ENCODE results near the gene FAM13B.

The FAM13B gene

GRCh38 chr5:137995077-137995748 is 37.7 kb downstream of the FAM13B start:
- H4K20me1 ChIP-seq (ENCODE audit: low read depth, low read length): peaks cover 10% of the 10 kb centered on the region
- no peak overlapping the region for H3K4me2 ChIP-seq (ENCODE audit: low read depth, low read length, poor library complexity, severe bottlenecking)
- H3K9me2 ChIP-seq (replicated peaks; ENCODE audit: insufficient read depth, low read length): no peaks in the 10 kb centered on the region
- H3K9me3 ChIP-seq (ENCODE audit: insufficient read depth, low read length): no peaks in the 10 kb centered on the region
- peaks cover 4% of the 10 kb centered on the region; the same call in 1 of the 2 replicates for H3F3A ChIP-seq (ENCODE audit: insufficient read depth)
- H3K27ac ChIP-seq (ENCODE audit: low read depth, low read length): no peak overlapping the region
- H3K4me3 ChIP-seq (ENCODE audit: insufficient read depth, low read length, poor library complexity, severe bottlenecking): no peak overlapping the region
- H2AFZ ChIP-seq (ENCODE audit: low read depth, low read length, severe bottlenecking): no peak overlapping the region
- TF ChIP-seq CTCF (IDR thresholded peaks at IDR 0.05; ENCODE audit: insufficient read depth, low read length, poor library complexity, severe bottlenecking) (no peak), EZH2phosphoT487 (conservative IDR thresholded peaks at IDR 0.05; ENCODE audit: low read length) (no peak)
- no peaks in the 10 kb centered on the region for H3K27me3 ChIP-seq (ENCODE audit: low read length)
- no peak overlapping the region for H3K9ac ChIP-seq (ENCODE audit: low read length)
- H3K79me2 ChIP-seq (ENCODE audit: insufficient read depth, low read length): peaks cover 64% of the 10 kb centered on the region
- H3K36me3 ChIP-seq (ENCODE audit: low read length): peaks cover 33% of the 10 kb centered on the region; the same call in 1 of the 2 replicates

- no peak overlapping the region for H3K27ac ChIP-seq (ENCODE audit: low read depth, low read length)
- no peaks in the 10 kb centered on the region for H3K9me2 ChIP-seq (replicated peaks; ENCODE audit: insufficient read depth, low read length)
- peaks cover 4% of the 10 kb centered on the region; the same call in 1 of the 2 replicates for H3F3A ChIP-seq (ENCODE audit: insufficient read depth)
- peaks cover 10% of the 10 kb centered on the region for H4K20me1 ChIP-seq (ENCODE audit: low read depth, low read length)
- no peak overlapping the region for H3K4me3 ChIP-seq (ENCODE audit: insufficient read depth, low read length, poor library complexity, severe bottlenecking)
- no peak overlapping the region for H3K4me2 ChIP-seq (ENCODE audit: low read depth, low read length, poor library complexity, severe bottlenecking)
- no peak for TF ChIP-seq CTCF (IDR thresholded peaks at IDR 0.05; ENCODE audit: insufficient read depth, low read length, poor library complexity, severe bottlenecking)
- TF ChIP-seq EZH2phosphoT487 (conservative IDR thresholded peaks at IDR 0.05; ENCODE audit: low read length): no peak
- no peaks in the 10 kb centered on the region for H3K27me3 ChIP-seq (ENCODE audit: low read length)
- H3K9me3 ChIP-seq (ENCODE audit: insufficient read depth, low read length): no peaks in the 10 kb centered on the region
- H3K79me2 ChIP-seq (ENCODE audit: insufficient read depth, low read length): peaks cover 66% of the 10 kb centered on the region
- H3K9ac ChIP-seq (ENCODE audit: low read length): no peak overlapping the region
- H3K36me3 ChIP-seq (ENCODE audit: low read length): peaks cover 27% of the 10 kb centered on the region; the same call in 1 of the 2 replicates
- no peak overlapping the region for H2AFZ ChIP-seq (ENCODE audit: low read depth, low read length, severe bottlenecking)
Observed at GRCh38 chr5:137994556-137994955, 38.3 kb downstream of the FAM13B start.

DNA sequence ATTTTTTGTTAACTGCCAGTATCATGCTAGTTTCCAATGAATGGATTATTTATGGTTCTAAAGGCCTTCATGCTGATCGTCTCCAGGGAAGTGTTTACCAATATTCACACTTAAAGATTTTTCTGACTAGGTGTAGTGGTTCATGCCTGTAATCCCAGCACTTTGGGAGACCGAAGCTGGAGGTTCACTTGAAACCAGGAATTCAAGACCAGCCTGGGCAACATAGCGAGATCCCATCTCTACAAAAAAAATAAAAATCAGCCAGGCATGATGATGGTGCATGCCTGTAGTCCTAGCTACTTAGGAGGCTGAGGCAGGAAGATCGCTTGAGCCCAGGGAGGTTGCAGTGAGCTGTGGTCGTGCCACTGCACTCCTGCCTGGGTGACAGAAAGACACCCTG is 43.5 kb downstream of the FAM13B start:
- Histone ChIP-seq H3K27ac (ENCODE audit: low read depth, low read length) (no peak overlapping the region), H2AFZ (ENCODE audit: low read depth, low read length, severe bottlenecking) (no peak overlapping the region), H4K20me1 (ENCODE audit: low read depth, low read length) (peaks cover 7% of the 10 kb centered on the region; the same call in 1 of the 2 replicates), H3K4me3 (ENCODE audit: insufficient read depth, low read length, poor library complexity, severe bottlenecking) (no peak overlapping the region), H3K4me2 (ENCODE audit: low read depth, low read length, poor library complexity, severe bottlenecking) (no peak overlapping the region), H3K27me3 (ENCODE audit: low read length) (no peaks in the 10 kb centered on the region), H3K36me3 (ENCODE audit: low read length) (peaks cover 24% of the 10 kb centered on the region), H3F3A (ENCODE audit: insufficient read depth) (no peaks in the 10 kb centered on the region), H3K79me2 (ENCODE audit: insufficient read depth, low read length) (peaks cover 41% of the 10 kb centered on the region), H3K9me3 (ENCODE audit: insufficient read depth, low read length) (no peaks in the 10 kb centered on the region), H3K9ac (ENCODE audit: low read length) (no peak overlapping the region), H3K9me2 (replicated peaks; ENCODE audit: insufficient read depth, low read length) (no peaks in the 10 kb centered on the region)
- TF ChIP-seq EZH2phosphoT487 (conservative IDR thresholded peaks at IDR 0.05; ENCODE audit: low read length) (no peak), CTCF (IDR thresholded peaks at IDR 0.05; ENCODE audit: insufficient read depth, low read length, poor library complexity, severe bottlenecking) (no peak)

Data from SU-DHL-6 (cell line).